GM19438 (cell line): ENCODE results near the gene SPINDOC.

Source experiments
- ATAC-seq: cut with Tn5 transposase; IDR thresholded peaks from one replicate; pipeline ENCODE4 v1.9.1; 2021; ENCODE audit warnings: low read depth; ENCODE audit not compliant: unreplicated experiment

Gene SPINDOC

DNA sequence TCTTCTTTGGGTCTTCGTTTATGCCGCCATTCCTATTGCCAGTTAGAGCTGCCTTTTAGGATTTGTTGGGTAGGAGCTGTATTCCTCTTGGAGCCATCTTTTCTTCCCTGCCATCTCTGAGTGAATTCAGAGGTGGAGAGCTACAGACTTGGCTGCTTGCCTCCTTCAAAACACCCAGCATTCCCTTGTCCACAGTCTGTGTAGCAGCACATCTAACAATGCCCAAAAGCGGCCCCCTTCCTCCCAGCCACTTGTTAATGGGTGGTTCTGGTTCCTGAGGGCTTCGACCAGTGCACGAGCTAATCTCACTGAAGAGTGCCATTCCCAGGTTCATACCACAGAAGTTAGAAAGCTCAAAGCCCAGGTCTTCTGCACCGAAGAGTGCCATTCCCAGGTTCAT is 63.4 kb downstream of the SPINDOC start:
- ATAC-seq = no peak
